MM.1S (cell line): ENCODE measurements around the gene OGFOD3.
"Not testable (repeated sequence)": the region's sequence is repeated elsewhere in the genome, so short reads cannot be mapped to it uniquely, and the experiment has no call there.

Source experiments
- DNase-seq: peaks from one replicate; pipeline ENCODE4 v3.0.0-alpha.2; 2015
- H2AFZ ChIP-seq: fragments of 300-600 bp; sonication (generic); 2 replicates; pipeline ENCODE4 v1.6.0; 2016; ENCODE audit warnings: antibody characterized with exemption, low read length
- H3F3A ChIP-seq: fragments of 300-600 bp; sonication (generic); 2 replicates; pipeline ENCODE4 v1.6.1; 2016; ENCODE audit warnings: mild to moderate bottlenecking, antibody characterized with exemption, low read length, moderate library complexity, mixed read lengths; ENCODE audit not compliant: insufficient read depth
- H3K27ac ChIP-seq: fragments of 300-600 bp; sonication (generic); 2 replicates; pipeline ENCODE4 v1.5.1; 2016; ENCODE audit warnings: mild to moderate bottlenecking, low read length
- H3K27me3 ChIP-seq: fragments of 300-600 bp; sonication (generic); replicated peaks from 2 replicates; pipeline ENCODE4 v1.6.0; 2016; ENCODE audit warnings: low read length; ENCODE audit not compliant: insufficient read depth
- H3K36me3 ChIP-seq: fragments of 300-600 bp; sonication (generic); replicated peaks from 2 replicates; pipeline ENCODE4 v1.6.1; 2016; ENCODE audit warnings: mild to moderate bottlenecking, low read length, mixed read lengths; ENCODE audit not compliant: insufficient read depth
- H3K4me1 ChIP-seq: fragments of 300-600 bp; sonication (generic); 2 replicates; pipeline ENCODE4 v1.6.1; 2016; ENCODE audit warnings: low read length, mixed read lengths
- H3K4me2 ChIP-seq: fragments of 300-600 bp; sonication (generic); 2 replicates; pipeline ENCODE4 v1.6.0; 2016; ENCODE audit warnings: low read depth, low read length
- H3K4me3 ChIP-seq: fragments of 300-600 bp; sonication (generic); 2 replicates; pipeline ENCODE4 v1.5.1; 2016; ENCODE audit warnings: low read length, mixed read lengths
- H3K79me2 ChIP-seq: fragments of 300-600 bp; sonication (generic); 2 replicates; pipeline ENCODE4 v1.6.1; 2016; ENCODE audit warnings: mixed run types, low read length, mixed read lengths
- H3K9ac ChIP-seq: fragments of 300-600 bp; sonication (generic); 2 replicates; pipeline ENCODE4 v1.6.1; 2016; ENCODE audit warnings: low read length, mixed read lengths
- H3K9me2 ChIP-seq: fragments of 300-600 bp; sonication (generic); replicated peaks from 2 replicates; pipeline ENCODE4 v1.6.1; 2016; ENCODE audit warnings: mild to moderate bottlenecking, low read length, mixed read lengths; ENCODE audit not compliant: insufficient read depth
- H3K9me3 ChIP-seq: fragments of 300-600 bp; sonication (generic); replicated peaks from 2 replicates; pipeline ENCODE4 v1.6.1; 2016; ENCODE audit warnings: mild to moderate bottlenecking, low read length, mixed read lengths; ENCODE audit not compliant: insufficient read depth
- H4K20me1 ChIP-seq: fragments of 300-600 bp; sonication (generic); 2 replicates; pipeline ENCODE4 v1.6.1; 2016; ENCODE audit warnings: mild to moderate bottlenecking, low read length, moderate library complexity, mixed read lengths; ENCODE audit not compliant: insufficient read depth
- EZH2 ChIP-seq: fragments of 300-600 bp; sonication (generic); optimal IDR thresholded peaks from 2 replicates; pipeline ENCODE3; 2017; ENCODE audit warnings: low read depth, mild to moderate bottlenecking, antibody characterized with exemption, low read length, mixed read lengths
- EZH2phosphoT487 ChIP-seq: fragments of 300-600 bp; sonication (generic); IDR thresholded peaks from 2 replicates; pipeline ENCODE4 v1.6.1; 2018; ENCODE audit warnings: antibody characterized with exemption, low read length
- TF ChIP-seq, protein P1 (sequence below): fragments of 300-600 bp; sonication (generic); IDR thresholded peaks from 2 replicates; pipeline ENCODE4 v1.5.1; 2016; ENCODE audit warnings: antibody characterized with exemption, low read length, mixed read lengths

The OGFOD3 gene

DNA sequence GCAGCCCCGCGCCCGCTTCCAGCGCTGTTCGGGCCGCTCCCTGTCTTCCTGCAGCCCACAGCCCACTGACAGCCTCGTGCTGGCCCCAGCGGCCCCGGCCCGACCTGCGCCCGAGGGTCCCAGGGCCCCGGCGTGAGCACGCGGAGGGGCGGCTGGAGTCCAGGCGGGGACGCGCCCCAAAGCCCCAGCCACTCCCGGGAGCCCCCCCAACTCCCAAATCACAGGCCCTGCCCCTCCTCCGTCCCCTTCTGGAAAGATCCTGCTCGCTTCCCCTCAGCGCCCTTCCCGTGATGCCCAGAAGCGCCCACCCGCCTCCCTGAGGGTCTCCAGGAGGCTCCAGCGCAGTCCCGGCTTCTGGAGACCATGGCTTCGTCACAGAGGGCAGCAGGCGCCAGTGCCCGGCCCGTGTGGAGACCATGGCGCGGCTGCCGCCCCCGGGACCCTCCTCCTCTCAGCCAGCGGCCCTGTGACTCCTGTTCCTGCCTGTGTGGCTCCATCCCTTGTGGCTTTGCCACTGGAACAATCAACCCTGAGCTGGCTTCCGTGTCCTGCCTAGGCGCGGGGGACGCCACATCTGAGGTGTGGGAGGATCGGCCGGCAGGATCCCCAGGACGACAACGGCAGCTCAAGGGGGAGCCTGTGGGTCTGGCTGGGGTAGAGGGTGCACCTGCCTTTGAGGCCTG is 42.9 kb downstream of the OGFOD3 start:
- no peaks in the 10 kb centered on the region for H3K36me3 ChIP-seq
- peaks cover 8% of the 10 kb centered on the region; the same call in 1 of the 2 replicates for H3F3A ChIP-seq
- H3K27ac ChIP-seq, result no peak overlapping the region
- H3K4me2 ChIP-seq, result no peak overlapping the region
- TF ChIP-seq, protein P1, sequence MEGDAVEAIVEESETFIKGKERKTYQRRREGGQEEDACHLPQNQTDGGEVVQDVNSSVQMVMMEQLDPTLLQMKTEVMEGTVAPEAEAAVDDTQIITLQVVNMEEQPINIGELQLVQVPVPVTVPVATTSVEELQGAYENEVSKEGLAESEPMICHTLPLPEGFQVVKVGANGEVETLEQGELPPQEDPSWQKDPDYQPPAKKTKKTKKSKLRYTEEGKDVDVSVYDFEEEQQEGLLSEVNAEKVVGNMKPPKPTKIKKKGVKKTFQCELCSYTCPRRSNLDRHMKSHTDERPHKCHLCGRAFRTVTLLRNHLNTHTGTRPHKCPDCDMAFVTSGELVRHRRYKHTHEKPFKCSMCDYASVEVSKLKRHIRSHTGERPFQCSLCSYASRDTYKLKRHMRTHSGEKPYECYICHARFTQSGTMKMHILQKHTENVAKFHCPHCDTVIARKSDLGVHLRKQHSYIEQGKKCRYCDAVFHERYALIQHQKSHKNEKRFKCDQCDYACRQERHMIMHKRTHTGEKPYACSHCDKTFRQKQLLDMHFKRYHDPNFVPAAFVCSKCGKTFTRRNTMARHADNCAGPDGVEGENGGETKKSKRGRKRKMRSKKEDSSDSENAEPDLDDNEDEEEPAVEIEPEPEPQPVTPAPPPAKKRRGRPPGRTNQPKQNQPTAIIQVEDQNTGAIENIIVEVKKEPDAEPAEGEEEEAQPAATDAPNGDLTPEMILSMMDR, result no peak
- TF ChIP-seq EZH2phosphoT487 (no peak), EZH2 (no peak)
- no peaks in the 10 kb centered on the region; the same call in 1 of the 2 replicates for H3K27me3 ChIP-seq
- no peaks in the 10 kb centered on the region for H3K9me2 ChIP-seq
- H3K9me3 ChIP-seq, result no peaks in the 10 kb centered on the region
- peaks cover 9% of the 10 kb centered on the region for H3K4me1 ChIP-seq
- no peak overlapping the region for H2AFZ ChIP-seq
- H4K20me1 ChIP-seq, result no peaks in the 10 kb centered on the region
- H3K4me3 ChIP-seq, result no peak overlapping the region
- no peak overlapping the region for H3K9ac ChIP-seq
- no peak for DNase-seq
- H3K79me2 ChIP-seq, result no peaks in the 10 kb centered on the region

DNA sequence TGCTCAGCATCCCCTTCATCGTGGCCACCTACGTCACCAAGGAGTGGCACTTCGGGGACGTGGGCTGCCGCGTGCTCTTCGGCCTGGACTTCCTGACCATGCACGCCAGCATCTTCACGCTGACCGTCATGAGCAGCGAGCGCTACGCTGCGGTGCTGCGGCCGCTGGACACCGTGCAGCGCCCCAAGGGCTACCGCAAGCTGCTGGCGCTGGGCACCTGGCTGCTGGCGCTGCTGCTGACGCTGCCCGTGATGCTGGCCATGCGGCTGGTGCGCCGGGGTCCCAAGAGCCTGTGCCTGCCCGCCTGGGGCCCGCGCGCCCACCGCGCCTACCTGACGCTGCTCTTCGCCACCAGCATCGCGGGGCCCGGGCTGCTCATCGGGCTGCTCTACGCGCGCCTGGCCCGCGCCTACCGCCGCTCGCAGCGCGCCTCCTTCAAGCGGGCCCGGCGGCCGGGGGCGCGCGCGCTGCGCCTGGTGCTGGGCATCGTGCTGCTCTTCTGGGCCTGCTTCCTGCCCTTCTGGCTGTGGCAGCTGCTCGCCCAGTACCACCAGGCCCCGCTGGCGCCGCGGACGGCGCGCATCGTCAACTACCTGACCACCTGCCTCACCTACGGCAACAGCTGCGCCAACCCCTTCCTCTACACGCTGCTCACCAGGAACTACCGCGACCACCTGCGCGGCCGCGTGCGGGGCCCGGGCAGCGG is 43.6 kb downstream of the OGFOD3 start:
- H3K9me2 ChIP-seq, result no peaks in the 10 kb centered on the region
- H3K27ac ChIP-seq, result no peak overlapping the region
- peaks cover 11% of the 10 kb centered on the region; the same call in 1 of the 2 replicates for H3F3A ChIP-seq
- H3K36me3 ChIP-seq, result no peaks in the 10 kb centered on the region
- no peak overlapping the region for H2AFZ ChIP-seq
- H3K9me3 ChIP-seq, result no peaks in the 10 kb centered on the region
- DNase-seq, result no peak
- no peak overlapping the region for H3K9ac ChIP-seq
- H3K4me1 ChIP-seq, result peaks cover 11% of the 10 kb centered on the region
- H3K79me2 ChIP-seq, result no peaks in the 10 kb centered on the region
- no peak overlapping the region for H3K4me2 ChIP-seq
- H3K4me3 ChIP-seq, result no peak overlapping the region
- TF ChIP-seq EZH2, result no peak
- TF ChIP-seq, protein P1, result no peak
- no peaks in the 10 kb centered on the region for H4K20me1 ChIP-seq
- H3K27me3 ChIP-seq, result no peaks in the 10 kb centered on the region; the same call in 1 of the 2 replicates

DNA sequence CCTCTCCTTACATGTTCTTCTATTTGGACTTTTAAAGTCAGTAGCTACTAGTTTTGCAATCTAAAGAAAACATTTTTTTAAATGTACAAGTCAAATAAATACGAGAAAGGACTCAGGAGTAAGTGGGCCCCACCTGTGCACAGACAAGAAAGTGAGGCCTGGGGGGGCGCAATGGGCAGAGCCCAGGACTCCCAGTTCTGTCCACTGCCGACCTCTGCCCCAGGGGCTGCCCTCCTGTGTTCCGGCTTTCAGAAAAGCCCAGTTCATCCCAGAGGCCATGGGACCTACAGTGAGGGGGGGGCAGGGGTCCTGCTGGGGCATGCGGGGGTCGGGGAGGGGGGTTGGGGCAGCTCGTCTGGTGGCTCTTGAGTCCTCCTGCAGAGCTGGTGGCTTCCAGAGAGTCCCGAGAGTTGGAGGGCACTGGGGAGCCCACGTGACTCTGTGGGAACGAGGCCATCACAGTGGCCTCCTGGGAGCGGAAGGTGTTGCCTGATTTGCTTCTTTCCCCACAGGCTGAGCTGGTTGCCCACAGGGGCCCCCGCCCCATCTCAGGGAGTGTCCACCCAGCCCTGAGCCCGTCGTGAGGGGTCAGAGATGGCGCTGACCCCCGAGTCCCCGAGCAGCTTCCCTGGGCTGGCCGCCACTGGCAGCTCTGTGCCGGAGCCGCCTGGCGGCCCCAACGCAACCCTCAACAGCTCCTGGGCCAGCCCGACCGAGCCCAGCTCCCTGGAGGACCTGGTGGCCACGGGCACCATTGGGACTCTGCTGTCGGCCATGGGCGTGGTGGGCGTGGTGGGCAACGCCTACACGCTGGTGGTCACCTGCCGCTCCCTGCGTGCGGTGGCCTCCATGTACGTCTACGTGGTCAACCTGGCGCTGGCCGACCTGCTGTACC is 44.4 kb downstream of the OGFOD3 start:
- no peak overlapping the region for H3K27ac ChIP-seq
- no peaks in the 10 kb centered on the region; the same call in 1 of the 2 replicates for H3K27me3 ChIP-seq
- TF ChIP-seq EZH2phosphoT487 (no peak), EZH2 (no peak)
- TF ChIP-seq, protein P1, result no peak
- no peaks in the 10 kb centered on the region for H3K9me3 ChIP-seq
- no peak overlapping the region for H3K9ac ChIP-seq
- H3F3A ChIP-seq, result peaks cover 11% of the 10 kb centered on the region; the same call in 1 of the 2 replicates
- no peak overlapping the region for H2AFZ ChIP-seq
- no peak overlapping the region for H3K4me3 ChIP-seq
- peaks cover 16% of the 10 kb centered on the region for H3K4me1 ChIP-seq
- no peak overlapping the region for H3K4me2 ChIP-seq
- no peaks in the 10 kb centered on the region for H3K79me2 ChIP-seq
- no peaks in the 10 kb centered on the region for H4K20me1 ChIP-seq
- DNase-seq, result no peak
- H3K9me2 ChIP-seq, result no peaks in the 10 kb centered on the region
- no peaks in the 10 kb centered on the region for H3K36me3 ChIP-seq

DNA sequence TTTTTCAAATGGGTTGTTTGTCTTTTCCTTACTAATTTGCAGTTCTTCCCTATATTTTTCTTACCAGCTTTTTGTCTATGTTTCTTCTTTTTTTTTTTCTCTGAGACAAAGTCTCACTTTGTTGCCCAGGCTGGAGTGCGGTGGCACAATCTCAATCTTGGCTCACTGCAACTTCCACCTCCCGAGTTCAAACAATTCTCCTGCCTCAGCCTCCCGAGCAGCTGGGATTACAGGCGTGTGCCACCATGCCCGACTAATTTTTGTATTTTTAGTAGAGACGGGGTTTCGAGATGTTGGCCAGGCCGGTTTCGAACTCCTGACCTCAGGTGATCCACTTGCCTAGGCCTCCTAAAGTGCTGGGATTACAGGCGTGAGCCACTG is 45.3 kb downstream of the OGFOD3 start:
- H2AFZ ChIP-seq, H4K20me1 ChIP-seq, H3K4me3 ChIP-seq, H3K79me2 ChIP-seq, DNase-seq, H3K9ac ChIP-seq, H3K4me2 ChIP-seq, H3K27ac ChIP-seq, H3K9me3 ChIP-seq, H3K27me3 ChIP-seq, H3K36me3 ChIP-seq, H3K9me2 ChIP-seq: not testable (repeated sequence)
- peaks cover 11% of the 10 kb centered on the region; the same call in 1 of the 2 replicates for H3F3A ChIP-seq
- H3K4me1 ChIP-seq, result peaks cover 16% of the 10 kb centered on the region
